SK-N-DZ (cell line): Measurements from ENCODE around the gene ZNF697.
"Not testable (repeated sequence)": the region's sequence is repeated elsewhere in the genome, so short reads cannot be mapped to it uniquely, and the experiment has no call there.

ENCODE experiments used
- DNase-seq: peaks from one replicate; pipeline ENCODE4 v3.0.0-alpha.2; 2015; ENCODE audit warnings: low spot score

Gene ZNF697

DNA sequence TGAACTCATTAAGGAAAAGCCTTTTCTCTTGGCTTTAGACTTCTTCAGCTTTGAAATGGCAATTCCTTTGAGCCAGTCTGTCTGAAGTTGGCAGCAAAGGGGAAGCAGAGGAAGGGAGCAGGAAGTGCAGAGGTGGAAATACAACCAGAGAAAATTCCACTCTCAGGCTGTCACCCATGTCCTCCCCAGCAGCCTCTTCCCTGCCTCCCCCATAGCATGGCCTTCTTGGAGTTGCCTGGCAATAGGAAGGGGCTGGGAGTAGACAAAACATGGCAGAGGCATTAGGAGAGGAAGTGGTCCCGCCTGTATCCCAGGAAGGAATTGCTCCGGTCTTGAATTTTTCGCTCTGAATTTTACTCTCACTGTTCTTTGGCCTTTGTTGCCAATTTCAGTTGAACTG, 44.8 kb downstream of the ZNF697 start:
- not testable (repeated sequence) for DNase-seq

DNA sequence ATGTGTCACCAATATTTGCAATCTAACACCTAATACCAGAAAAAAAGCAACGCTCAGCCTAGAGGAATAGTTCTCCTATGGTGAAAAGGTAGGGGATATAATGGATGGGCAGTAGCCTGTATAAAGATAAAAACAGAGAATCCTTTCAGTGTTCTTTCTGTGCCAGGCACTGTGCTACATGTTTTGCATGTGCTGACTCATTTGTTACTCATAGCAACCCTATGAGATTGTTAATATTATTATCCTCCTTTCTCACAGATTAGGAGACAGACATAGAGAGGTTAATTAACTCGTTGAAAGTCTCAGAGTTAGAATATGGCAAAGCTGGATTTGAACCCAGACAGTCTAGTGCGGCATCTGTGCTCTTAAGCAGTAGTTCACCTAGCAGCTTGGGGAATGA, 45.3 kb downstream of the ZNF697 start:
- DNase-seq: not testable (repeated sequence)

DNA sequence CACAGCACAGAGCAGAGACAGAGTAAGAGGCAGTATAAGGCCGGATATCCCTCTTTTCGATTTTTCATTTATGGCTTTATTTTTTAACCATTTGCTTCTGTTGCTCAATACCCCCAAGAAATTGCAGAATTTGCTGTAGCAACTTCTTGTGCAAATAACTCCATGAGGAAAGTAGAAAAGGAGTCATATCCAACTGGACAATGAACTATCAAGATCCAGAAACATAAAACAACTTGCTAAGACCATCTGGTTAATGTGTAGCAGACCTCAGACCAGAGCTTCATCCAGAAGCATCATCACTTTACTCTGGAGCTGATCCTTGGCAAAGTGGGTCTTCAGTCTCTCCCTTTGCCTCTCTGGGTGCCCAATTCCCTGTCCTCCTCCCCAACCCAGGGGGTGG, 45.9 kb downstream of the ZNF697 start:
- DNase-seq: no peak

DNA sequence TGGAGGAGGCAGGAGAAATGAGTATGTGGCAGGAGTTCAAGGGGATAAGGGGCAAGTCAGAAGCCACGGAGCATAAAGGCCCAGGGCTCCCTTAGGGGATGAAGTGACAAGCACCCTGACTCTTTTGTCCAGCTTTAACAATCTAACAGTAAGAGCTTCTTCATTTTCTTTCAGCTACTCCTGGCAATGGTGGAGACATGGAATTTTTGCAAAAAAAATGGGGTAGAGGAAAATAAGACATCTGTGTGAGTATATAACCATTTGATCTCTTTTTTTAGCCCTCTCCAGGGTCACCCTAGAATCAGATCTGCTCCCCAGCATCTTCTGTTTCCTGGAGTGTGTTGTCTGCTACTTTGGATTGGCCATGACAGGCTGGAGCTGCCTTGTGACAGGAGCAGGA, 47.1 kb downstream of the ZNF697 start:
- DNase-seq: no peak

DNA sequence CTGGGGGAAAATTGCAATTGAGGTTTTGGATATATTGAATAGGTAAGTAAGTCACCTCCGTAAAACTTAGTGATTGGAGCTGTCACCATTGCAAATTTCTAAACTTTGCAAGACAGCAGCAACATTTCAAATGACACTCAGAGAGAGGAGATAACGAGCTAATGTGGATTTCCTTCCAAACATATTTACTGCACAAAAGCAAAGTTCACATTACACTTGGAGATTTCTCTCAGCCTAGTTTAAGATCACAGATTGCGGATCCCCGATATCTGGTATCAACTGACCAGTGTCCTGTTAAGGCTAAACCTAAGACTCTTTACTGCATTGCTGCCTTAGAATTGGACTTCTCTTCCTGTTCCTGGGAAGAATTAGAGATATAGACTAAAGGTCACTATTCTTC, 47.5 kb downstream of the ZNF697 start:
- no peak for DNase-seq

DNA sequence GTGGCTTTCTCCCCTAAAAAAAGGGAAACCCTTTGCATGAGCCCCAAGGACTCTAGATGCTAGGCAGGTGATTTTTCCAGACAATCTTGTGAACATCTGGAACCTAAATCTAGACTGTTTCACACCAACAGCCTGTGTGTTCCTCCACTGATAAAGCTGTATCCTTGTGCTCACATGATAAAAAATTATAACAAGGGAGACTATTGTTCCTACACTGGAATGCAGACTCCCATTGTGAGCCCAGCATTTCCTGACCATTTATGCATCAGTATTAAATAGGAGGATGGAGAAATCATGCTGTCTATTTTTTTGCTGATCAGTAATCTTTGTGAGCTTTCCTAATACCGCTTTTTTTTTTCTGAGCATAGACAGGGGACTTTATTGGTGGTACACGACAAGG, 52.5 kb downstream of the ZNF697 start:
- no peak for DNase-seq

DNA sequence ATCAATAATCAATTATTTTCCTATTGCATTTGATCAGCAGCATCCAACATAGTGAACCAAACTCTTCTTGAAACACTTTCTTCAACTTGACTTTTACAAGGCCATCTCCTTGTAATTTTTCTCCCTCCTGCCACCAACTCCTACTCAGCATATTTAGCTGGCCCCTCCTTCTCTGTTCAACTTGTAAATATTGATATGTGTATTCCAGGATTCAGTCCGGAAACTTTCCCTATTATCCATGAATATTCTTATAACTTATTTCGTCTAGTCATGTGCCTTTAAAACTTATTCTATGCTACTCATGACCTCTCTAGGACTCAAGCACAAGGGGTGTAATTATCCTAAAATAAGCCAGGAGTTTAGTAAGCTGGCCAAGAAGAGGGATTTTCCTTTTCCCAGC, 52.9 kb downstream of the ZNF697 start:
- DNase-seq: no peak

DNA sequence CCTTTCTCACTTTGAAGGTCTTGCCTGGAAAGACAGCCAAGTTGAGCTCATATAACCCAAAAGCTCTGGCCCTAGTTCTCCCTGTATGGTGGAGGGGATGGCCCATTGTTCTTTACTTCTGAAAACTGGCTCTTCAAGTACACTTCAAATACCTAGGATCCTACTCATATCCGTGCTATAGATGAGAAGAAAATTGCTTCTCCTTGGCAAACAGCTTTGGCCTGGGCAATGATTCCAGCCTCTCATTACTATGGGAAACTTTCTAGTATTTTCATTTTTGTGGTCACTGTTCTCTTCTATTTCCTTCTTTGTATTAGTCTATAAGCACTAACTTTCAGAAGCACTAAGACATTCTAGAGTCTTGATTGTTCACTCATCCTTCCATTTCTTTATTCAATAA, 53.7 kb downstream of the ZNF697 start:
- DNase-seq: no peak

DNA sequence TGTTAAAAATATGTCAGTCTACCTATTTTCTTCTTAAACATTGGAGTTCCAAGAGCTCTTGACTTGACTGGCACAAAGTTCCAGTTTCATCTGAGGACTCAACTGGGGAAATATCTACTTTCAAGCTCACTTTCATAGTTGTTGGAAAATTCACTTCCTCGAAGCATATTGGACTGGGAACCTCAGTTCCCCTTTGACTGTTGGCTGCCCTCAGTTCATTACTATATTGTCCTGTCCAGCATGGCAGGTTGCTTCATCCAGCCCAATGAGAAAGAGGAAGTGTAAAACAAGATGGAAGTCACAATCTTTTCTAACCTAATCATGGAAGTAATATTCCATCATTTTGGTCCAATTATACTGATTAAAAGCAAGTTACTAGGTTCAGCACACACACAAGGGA, 54.3 kb downstream of the ZNF697 start:
- DNase-seq: no peak

DNA sequence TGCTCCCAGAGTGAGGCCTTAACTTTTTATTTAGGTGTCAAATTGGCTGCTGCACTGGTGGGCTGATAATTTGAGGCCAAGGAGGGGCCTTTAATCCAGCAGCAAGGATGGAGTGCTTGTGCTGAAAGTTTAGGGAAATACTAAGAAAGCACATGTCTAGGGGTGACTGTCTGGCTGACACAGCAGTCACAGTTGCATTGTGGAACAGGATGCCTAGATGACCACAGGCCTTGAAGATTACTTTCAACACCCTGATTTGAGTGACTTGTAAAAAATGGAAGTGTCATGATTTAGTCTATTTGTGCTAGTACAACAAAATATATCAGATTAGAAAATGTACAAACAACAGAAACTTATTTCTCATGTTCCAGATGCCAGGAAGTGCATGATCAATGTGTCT, 57.7 kb downstream of the ZNF697 start:
- DNase-seq: no peak

DNA sequence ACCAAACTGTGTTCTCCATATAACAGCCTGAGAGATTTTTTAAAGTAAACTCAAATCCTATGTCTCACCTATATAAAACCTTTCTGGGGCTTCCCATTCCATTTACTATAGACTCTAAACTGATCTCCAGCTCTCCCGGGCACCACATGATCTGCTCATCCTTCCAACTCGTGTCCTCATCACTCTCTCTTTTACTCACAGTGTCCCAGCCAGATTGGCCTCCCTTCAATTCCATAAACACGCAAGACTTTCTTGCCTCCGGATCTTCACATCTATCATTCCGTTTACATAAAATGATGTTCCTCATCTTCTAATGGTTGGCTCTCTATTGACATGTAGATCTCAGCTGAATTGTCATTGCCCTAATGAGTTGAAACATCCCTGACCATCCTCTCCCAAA, 59.4 kb downstream of the ZNF697 start:
- no peak for DNase-seq

DNA sequence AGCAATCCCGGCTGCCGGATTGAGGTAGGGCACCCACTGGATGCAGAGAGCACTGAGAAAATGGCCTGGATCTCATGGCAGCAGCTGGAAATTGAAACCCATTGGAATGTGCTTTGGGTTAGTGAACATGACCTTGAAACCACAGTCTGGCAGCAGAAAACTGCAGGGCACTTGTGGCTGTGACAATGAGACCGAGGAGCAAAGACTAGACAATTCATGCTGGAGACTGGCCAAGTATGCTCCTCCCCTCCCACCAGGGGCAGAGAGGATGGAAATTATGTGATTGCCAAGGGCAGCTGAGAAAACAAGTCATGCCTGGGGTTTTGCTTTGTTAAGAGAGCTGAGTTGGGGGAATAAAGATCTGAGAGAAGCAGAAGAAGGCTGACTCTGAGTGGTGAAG, 60.7 kb downstream of the ZNF697 start:
- DNase-seq: no peak

DNA sequence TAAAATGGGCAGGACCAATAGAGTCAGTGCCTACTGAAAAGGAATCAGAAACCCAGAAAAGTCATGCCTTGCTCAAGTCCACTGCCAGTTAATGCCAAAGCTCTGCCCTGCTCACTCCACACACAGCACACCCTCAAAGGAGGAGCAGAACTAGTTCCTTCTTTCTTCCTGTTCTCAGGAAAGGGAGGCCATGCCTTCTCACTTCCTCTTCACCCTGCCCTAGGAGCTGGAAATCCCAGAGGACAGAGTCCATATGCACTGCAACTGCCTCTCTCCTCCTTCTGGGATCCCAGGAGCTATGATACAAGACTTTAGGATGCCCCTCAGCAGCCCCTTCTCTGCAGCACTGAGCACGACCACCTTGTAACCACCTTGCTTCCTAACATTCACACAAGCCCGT, 62.3 kb downstream of the ZNF697 start:
- DNase-seq: not testable (repeated sequence)

DNA sequence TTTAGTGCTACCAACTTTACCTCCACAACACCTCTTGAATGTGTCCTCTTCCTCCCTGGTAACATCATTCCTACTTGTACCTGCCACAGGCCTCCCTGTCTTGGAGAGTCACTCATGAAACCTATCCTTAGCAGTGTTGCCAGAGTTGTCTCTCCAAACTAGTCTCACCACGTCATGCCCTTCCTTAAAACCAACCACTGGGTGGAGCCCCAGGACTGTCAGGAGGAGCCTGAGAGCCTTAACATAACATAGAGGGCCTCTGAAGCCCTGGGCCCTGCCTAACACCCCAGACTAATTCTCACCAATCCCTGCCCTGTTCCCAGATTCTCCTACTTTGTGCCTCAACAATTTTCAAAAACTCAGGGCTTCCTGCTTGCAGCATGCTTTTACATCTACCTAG, 65.3 kb downstream of the ZNF697 start:
- DNase-seq: peak; percentile 19

DNA sequence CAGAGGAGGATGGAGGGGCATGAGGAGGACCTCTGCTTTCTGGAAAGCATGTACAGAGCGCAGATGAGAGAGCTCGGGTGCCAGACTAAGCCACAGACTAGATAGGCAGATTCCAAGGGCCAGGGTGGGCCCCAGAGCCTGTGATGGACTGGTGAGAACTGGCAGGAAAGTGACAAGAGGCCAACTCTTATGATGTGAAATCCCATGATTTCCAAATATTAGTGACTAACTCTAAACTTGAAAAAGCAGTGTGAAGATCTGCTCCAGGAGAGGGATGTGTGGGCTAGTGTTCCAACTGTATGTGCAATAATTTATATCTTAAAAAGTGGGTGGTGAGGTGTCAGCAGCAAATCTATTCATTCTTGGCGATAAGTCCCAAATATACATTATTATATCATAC, 67.0 kb downstream of the ZNF697 start:
- DNase-seq: not testable (repeated sequence)

DNA sequence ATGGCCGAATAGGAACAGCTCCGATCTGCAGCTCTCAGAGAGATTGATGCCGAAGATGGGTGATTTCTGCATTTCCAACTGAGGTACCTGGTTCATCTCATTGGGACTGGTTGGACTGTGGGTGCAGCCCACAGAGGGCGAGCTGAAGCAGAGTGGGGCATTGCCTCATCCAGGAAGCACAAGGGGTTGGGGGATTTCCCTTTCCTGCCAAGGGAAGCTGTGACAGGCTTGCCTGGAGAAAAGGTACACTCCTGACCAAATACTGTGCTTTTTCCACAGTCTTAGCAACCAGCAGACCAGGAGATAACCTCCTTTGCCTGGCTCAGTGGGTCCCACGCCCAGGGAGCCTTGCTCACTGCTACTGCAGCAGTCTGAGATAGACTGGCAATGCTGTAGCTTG, 74.2 kb downstream of the ZNF697 start:
- no peak for DNase-seq

DNA sequence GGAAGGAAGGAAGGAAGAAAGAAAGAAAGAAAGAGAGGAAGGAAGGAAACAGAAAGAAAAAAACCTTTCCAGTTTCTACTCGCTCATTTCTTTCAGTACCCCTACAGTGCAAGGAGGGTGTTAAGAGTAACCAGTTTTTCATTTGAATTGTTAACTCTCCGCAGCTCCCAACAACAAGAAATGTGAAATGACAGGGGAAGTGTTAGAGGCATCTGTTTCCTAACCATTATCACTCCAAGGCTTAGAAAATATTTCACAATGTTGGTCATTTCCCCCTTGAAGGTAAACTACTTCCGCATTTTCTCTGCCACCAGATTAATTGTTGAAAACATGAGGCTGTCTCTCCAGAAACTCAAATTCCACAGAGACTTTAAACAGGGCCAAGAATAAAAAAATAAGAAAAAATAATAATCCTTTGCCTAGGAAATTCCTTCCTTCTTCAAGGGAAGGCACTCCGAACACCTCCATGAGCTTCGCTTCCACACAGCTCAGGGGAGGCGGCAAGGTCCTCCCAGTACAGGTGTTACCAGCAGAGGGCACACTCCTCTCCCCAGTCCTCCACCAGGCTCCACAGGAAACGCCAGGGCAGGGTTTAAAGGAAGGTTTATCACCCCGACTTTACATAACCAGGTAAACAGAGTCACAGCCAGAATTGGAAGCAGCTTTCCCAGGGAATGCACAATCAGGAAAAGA, 78.0 kb downstream of the ZNF697 start:
- DNase-seq: not testable (repeated sequence)
